ENCODE data around the gene GHRH. TPM values are rescaled to one million over a fixed set of nuclear protein-coding genes. Genes with fewer than 3 reads are reported as not detected.

The GHRH gene
- polyA plus RNA-seq, 2 of the 4 experiments (the other 2 are of a cell fraction): not detected

GRCh38 chr20:37267667-37268313 is 6.2 kb upstream of the GHRH start:
- ATAC-seq (no peak), DNase-seq (ENCODE audit: low read depth in 1 of 2, low spot score in 1 of 2) (no peak), FAIRE-seq (no peak)
- no peak overlapping the region for H3K27ac ChIP-seq
- TF ChIP-seq USF2 (IDR thresholded peaks at IDR 0.05) (no peak), HOXB5 (CRISPR knock-in tag; IDR thresholded peaks at IDR 0.05) (no peak), FOXS1 (CRISPR knock-in tag; IDR thresholded peaks at IDR 0.05) (no peak), NFE2L2 (conservative IDR thresholded peaks at IDR 0.05; ENCODE audit: low read length) (no peak), HOXA7 (CRISPR knock-in tag; IDR thresholded peaks at IDR 0.05) (no peak), CBX2 (IDR thresholded peaks at IDR 0.05; ENCODE audit: borderline replicate concordance, low read depth) (no peak), CTCF (IDR thresholded peaks at IDR 0.05) (no peak), HDAC2 (IDR thresholded peaks at IDR 0.05) (no peak), RFX5 (IDR thresholded peaks at IDR 0.05) (no peak), PBX3 (IDR thresholded peaks at IDR 0.05) (no peak), KDM1A (IDR thresholded peaks at IDR 0.05; ENCODE audit: low read depth) (no peak), POLR2AphosphoS2 (conservative IDR thresholded peaks at IDR 0.05; ENCODE audit: low read length) (no peak), ELK1 (IDR thresholded peaks at IDR 0.05; ENCODE audit: low read depth, low read length) (no peak), MAZ (IDR thresholded peaks at IDR 0.05; ENCODE audit: borderline replicate concordance, low read depth, low read length) (no peak), NPAS2 (CRISPR knock-in tag; IDR thresholded peaks at IDR 0.05; ENCODE audit: borderline replicate concordance) (no peak), TP53 (CRISPR knock-in tag; IDR thresholded peaks at IDR 0.05) (no peak)
- WGBS (ENCODE audit: missing lambda C conversion rate): 77% methylated on average over 15 of the region's 15 CpGs
- H3K4me3 ChIP-seq: no peak overlapping the region
- H3K4me2 ChIP-seq: no peak overlapping the region
- CTCF ChIA-PET: interaction anchor here (0.8 to 10.9 kb wide), 19 partner anchors 8 to 275 kb away, joined by 3 to 150 read pairs (median 6); partner anchors contain the start of genes BLCAP and MANBAL
- POLR2A ChIA-PET: no interaction called here
- peaks cover 5% of the 10 kb centered on the region; the same call in 2 of the 3 replicates for H3K4me1 ChIP-seq
- H3K9me3 ChIP-seq: no peaks in the 10 kb centered on the region

- no peak for DNase-seq (ENCODE audit: low read depth in 1 of 2, low spot score in 1 of 2)
- 63% methylated on average over 9 of the region's 9 CpGs for WGBS (ENCODE audit: missing lambda C conversion rate)
- H3K4me1 ChIP-seq: peaks cover 5% of the 10 kb centered on the region; the same call in 2 of the 3 replicates
- H3K9me3 ChIP-seq: no peaks in the 10 kb centered on the region
- ChIA-PET CTCF (interaction anchor here (0.7 to 10.9 kb wide), 12 partner anchors 8 to 276 kb away, joined by 3 to 150 read pairs (median 6); partner anchors contain the start of genes BLCAP and MANBAL), POLR2A (no interaction called here)
- no peak for TF ChIP-seq NR3C1 (IDR thresholded peaks at IDR 0.05)
- no peak for TF ChIP-seq MYC (IDR thresholded peaks at IDR 0.05; ENCODE audit: borderline replicate concordance, low read length)
- TF ChIP-seq ESRRA (IDR thresholded peaks at IDR 0.05; ENCODE audit: borderline replicate concordance, low read length): no peak
- TF ChIP-seq HEYL (CRISPR knock-in tag; IDR thresholded peaks at IDR 0.05): no peak
- no peak for TF ChIP-seq MAFK (IDR thresholded peaks at IDR 0.05; ENCODE audit: partially characterized antibody)
- TF ChIP-seq EP300 (IDR thresholded peaks at IDR 0.05): no peak
- TF ChIP-seq RAD21 (conservative IDR thresholded peaks at IDR 0.05 in 1 of 2, IDR thresholded peaks at IDR 0.05 in 1 of 2): no peak
- no peak for TF ChIP-seq MAX (IDR thresholded peaks at IDR 0.05)
- TF ChIP-seq POLR2AphosphoS2 (conservative IDR thresholded peaks at IDR 0.05; ENCODE audit: low read length): no peak
- ATAC-seq: no peak
- no peak for FAIRE-seq
- H3K4me3 ChIP-seq: no peak overlapping the region
- no peak overlapping the region for H3K4me2 ChIP-seq
- no peak overlapping the region for H3K27ac ChIP-seq
These were observed 5.5 kb upstream of the GHRH start for GRCh38 chr20:37266940-37267666.
